Measurements from ENCODE around the gene APOL3. TPM values are rescaled to one million over a fixed set of nuclear protein-coding genes. Genes with fewer than 3 reads are reported as not detected.

The APOL3 gene
- total and polyA plus RNA-seq, 11 donors = 16.9 to 103 (median 24.5) TPM

DNA sequence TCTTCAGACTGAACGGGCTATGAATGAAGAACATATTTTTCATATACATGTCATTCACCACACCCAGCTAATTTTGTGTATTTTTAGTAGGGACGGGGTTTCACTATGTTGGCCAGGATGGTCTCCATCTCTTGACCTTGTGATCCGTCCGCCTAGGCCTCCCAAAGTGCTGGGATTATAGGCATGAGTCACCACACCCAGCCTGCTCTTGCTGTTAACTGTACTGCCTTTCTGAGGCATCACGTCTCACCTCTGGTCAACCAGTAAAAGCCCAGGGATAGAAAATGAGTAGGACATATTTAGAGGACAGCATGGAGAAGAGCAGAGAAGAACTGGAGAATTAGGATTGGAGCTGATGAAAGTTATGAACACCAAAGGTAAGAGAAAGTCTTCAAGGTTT lies 55.6 kb downstream of the APOL3 start:
- Histone ChIP-seq H3K27ac (no peak overlapping the region), H3K4me3 (no peak overlapping the region), H3K4me1 (no peaks in the 10 kb centered on the region), H3K36me3 (no peaks in the 10 kb centered on the region), H3K9me3 (no peaks in the 10 kb centered on the region), H3K27me3 (no peaks in the 10 kb centered on the region)
- intact Hi-C loops (cut with DNase I) = no loop called here
- ATAC-seq (no peak), DNase-seq (no peak)
- WGBS, 4 donors = 71 to 83% (median 79%) methylated on average over 5 of the region's 5 CpGs
- TF ChIP-seq POLR2A (IDR thresholded peaks at IDR 0.05) = no peak
- TF ChIP-seq CTCF (IDR thresholded peaks at IDR 0.05) = no peak

GRCh38 chr22:36104435-36104834 lies 56.1 kb downstream of the APOL3 start:
- 72 to 82% (median 78%) methylated on average over 9 of the region's 9 CpGs for WGBS, 4 donors
- intact Hi-C loops (cut with DNase I) = no loop called here
- ATAC-seq = no peak

DNA sequence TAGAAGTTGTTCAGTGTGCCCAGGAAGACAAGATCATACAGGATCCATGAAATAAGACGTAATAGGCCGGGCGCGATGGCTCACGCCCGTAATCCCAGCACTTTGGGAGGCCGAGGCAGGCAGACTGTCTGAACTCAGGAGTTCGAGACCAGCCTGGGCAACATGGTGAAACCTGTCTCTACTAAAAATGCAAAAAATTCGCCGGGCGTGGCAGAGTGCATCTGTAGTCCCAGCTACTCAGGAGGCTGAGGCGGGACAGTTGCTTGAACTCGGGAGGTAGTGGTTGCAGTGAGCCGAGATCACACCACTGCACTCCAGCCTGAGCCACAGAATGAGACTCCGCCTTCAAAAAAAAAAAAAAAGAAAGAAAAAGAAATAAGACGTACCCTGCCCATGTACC lies 56.7 kb downstream of the APOL3 start:
- intact Hi-C loops (cut with DNase I) = no loop called here
- Histone ChIP-seq H3K27me3 (no peaks in the 10 kb centered on the region), H3K4me1 (no peaks in the 10 kb centered on the region), H3K4me3 (no peak overlapping the region), H3K36me3 (no peaks in the 10 kb centered on the region), H3K9me3 (no peaks in the 10 kb centered on the region), H3K27ac (no peak overlapping the region)
- TF ChIP-seq CTCF (IDR thresholded peaks at IDR 0.05) (no peak), POLR2A (IDR thresholded peaks at IDR 0.05) (no peak)
- 81 to 91% (median 91%) methylated on average over 16 of the region's 16 CpGs for WGBS, 4 donors
- DNase-seq (no peak), ATAC-seq (no peak)

More at GRCh38 chr22:36104435-36104834, 56.1 kb downstream of the APOL3 start:
- H3K4me3 ChIP-seq = no peak overlapping the region
- no peaks in the 10 kb centered on the region for H3K4me1 ChIP-seq
- no peaks in the 10 kb centered on the region for H3K27me3 ChIP-seq
- H3K9me3 ChIP-seq = no peaks in the 10 kb centered on the region
- H3K27ac ChIP-seq = no peak overlapping the region
- TF ChIP-seq CTCF (IDR thresholded peaks at IDR 0.05) = no peak
- TF ChIP-seq POLR2A (IDR thresholded peaks at IDR 0.05) = no peak
- DNase-seq = no peak
- no peaks in the 10 kb centered on the region for H3K36me3 ChIP-seq

DNA sequence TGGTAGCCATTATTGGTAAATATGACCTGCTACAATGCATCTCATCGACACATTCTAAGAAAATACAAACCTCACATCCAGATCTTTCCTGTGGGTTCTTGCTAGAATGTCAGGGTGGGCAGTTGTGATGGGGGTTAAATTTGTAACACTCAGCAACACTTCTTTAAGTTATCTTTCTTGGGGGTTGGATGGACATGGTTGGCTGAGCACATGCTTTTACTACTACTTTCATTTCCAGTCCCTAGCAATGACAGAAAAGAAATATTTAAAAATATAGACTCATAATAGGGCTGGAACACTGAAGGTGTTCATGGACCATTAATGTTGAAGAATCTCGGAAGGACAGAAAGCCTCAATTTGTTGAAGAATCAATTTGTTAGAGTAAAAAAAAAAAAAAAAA lies 57.6 kb downstream of the APOL3 start:
- TF ChIP-seq POLR2A (IDR thresholded peaks at IDR 0.05) = no peak
- no peak for TF ChIP-seq CTCF (IDR thresholded peaks at IDR 0.05)
- 90 to 94% (median 93%) methylated on average over 2 of the region's 2 CpGs for WGBS, 4 donors
- no peak overlapping the region for H3K4me3 ChIP-seq
- no peaks in the 10 kb centered on the region for H3K36me3 ChIP-seq
- DNase-seq = no peak
- H3K27me3 ChIP-seq = no peaks in the 10 kb centered on the region
- no peaks in the 10 kb centered on the region for H3K4me1 ChIP-seq
- no peak overlapping the region for H3K27ac ChIP-seq
- intact Hi-C loops (cut with DNase I) = no loop called here
- ATAC-seq = no peak
- no peaks in the 10 kb centered on the region for H3K9me3 ChIP-seq

Measured in heart left ventricle (tissue), 16 donors.